Ovary (tissue), 3 donors: ENCODE measurements around the gene C19orf12.

Experiments used
- EP300 ChIP-seq: sonication (generic); formaldehyde crosslinking; IDR thresholded peaks from one replicate; pipeline ENCODE4 v1.6.1; 2017; ENCODE audit warnings: antibody characterized with exemption
- TF ChIP-seq, protein P1 (sequence below), 3 donors: fragments of 450-650 bp in 2 of 3; fragments of 200-600 bp in 1 of 3; IDR thresholded peaks; one replicate each; pipeline versions ENCODE4 v1.5.1 to v1.8.0; 2016 to 2022; ENCODE audit warnings: antibody characterized with exemption in 3 of 3, mild to moderate bottlenecking in 1 of 3
- donor health status: DM: no; HTN: no; CAD: no.

DNA sequence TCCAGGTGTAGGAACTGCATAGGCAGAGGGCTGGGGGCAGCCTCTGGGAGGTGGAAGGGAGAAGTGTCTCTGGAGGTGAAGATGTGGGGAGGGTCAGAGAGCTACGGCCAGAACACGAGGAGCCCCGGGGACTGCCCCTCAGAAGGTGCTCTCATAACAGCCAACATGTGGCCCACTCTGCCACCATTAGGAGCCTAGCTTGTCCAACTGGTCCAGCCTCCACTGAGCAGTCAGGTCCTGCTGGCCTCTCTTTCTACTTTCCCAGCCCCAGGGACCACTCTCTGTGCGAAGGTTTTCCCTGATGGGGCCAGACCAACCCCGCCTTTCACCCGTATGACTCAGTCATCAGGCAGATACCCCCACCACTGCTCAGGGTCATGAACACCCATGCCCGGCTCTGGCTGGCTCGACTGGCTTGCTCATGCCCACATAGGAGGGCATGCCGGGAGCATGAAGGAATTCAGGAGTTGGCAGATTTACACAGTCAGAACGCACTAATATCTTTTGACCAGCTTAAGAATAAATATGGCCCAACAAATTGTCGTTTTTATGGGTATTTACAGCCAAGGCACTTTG, 37.5 kb upstream of the C19orf12 start:
- TF ChIP-seq, protein P1, sequence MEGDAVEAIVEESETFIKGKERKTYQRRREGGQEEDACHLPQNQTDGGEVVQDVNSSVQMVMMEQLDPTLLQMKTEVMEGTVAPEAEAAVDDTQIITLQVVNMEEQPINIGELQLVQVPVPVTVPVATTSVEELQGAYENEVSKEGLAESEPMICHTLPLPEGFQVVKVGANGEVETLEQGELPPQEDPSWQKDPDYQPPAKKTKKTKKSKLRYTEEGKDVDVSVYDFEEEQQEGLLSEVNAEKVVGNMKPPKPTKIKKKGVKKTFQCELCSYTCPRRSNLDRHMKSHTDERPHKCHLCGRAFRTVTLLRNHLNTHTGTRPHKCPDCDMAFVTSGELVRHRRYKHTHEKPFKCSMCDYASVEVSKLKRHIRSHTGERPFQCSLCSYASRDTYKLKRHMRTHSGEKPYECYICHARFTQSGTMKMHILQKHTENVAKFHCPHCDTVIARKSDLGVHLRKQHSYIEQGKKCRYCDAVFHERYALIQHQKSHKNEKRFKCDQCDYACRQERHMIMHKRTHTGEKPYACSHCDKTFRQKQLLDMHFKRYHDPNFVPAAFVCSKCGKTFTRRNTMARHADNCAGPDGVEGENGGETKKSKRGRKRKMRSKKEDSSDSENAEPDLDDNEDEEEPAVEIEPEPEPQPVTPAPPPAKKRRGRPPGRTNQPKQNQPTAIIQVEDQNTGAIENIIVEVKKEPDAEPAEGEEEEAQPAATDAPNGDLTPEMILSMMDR (IDR thresholded peaks at IDR 0.05), result no peak
- no peak for TF ChIP-seq EP300
